ENCODE results near the gene ADARB2.

DNA sequence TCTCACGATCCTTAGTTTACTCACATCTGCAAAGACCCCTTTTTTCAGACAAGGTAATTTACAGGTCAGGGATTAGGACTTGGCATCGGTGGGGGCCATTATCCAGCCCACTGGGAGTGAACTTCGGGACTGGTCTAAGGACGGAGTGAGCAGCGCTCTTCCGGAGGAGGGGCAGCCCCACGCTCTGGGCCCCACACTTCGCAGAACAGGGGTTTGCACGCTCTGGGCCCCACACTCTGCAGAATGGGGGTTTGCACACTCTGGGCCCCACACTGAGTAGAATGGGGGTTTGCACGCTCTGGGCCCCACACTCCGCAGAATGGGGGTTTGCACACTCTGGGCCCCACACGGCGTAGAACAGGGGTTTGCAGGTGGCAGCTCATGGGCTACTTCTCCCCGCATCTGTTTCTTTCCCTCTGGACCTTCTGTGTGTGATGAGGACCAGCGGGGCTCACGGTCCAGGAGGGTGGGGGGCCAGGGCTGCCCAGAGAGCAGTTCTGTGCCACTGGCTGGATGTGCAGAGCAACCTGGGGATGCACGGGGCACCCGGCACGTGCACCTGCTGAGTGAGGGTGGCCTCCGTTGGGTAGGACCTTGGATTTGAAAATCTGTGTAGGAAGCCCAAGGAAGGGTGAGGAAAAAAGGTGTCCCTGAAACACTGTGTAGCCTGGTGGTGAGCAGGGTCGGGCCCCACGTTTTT is 546.4 kb downstream of the ADARB2 start:
- no peak for TF ChIP-seq POLR2AphosphoS5 (IDR thresholded peaks at IDR 0.05)
- TF ChIP-seq, protein P1, sequence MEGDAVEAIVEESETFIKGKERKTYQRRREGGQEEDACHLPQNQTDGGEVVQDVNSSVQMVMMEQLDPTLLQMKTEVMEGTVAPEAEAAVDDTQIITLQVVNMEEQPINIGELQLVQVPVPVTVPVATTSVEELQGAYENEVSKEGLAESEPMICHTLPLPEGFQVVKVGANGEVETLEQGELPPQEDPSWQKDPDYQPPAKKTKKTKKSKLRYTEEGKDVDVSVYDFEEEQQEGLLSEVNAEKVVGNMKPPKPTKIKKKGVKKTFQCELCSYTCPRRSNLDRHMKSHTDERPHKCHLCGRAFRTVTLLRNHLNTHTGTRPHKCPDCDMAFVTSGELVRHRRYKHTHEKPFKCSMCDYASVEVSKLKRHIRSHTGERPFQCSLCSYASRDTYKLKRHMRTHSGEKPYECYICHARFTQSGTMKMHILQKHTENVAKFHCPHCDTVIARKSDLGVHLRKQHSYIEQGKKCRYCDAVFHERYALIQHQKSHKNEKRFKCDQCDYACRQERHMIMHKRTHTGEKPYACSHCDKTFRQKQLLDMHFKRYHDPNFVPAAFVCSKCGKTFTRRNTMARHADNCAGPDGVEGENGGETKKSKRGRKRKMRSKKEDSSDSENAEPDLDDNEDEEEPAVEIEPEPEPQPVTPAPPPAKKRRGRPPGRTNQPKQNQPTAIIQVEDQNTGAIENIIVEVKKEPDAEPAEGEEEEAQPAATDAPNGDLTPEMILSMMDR (IDR thresholded peaks at IDR 0.05), result no peak
